MCF 10A (cell line): ENCODE results near the gene ABR. TPM values are rescaled to one million over a fixed set of nuclear protein-coding genes. Genes with fewer than 3 reads are reported as not detected.

Source experiments
- BruUV-seq: library from RNA; stranded (reverse); fragments of 400-500 nt; replicated peaks from 2 replicates; lab custom pipeline; 2021; lab: Mats Ljungman, UMichigan
- CTCF ChIA-PET: fragments of 300-600 bp; sonication (Branson Sonifier 250); formaldehyde crosslinking; extraction: SDS; loops from one replicate; lab custom pipeline; 2021; ENCODE audit warnings: antibody characterized with exemption, inconsistent platforms; lab: Yijun Ruan, JAX
- POLR2A ChIA-PET: fragments of 300-600, 350-650 bp; sonication (Branson Sonifier 250); formaldehyde crosslinking; extraction: SDS; loops from one replicate; lab custom pipeline; 2020; ENCODE audit warnings: antibody characterized with exemption, inconsistent platforms; lab: Yijun Ruan, JAX
- DNase-seq: peaks from one replicate; pipeline ENCODE4 v3.0.0-alpha.2; 2018; ENCODE audit not compliant: unreplicated experiment
- H3K27ac Mint-ChIP-seq: one replicate; pipeline ENCODE4 v1.8.0; 2022; ENCODE audit warnings: mild to moderate bottlenecking, low read depth, mixed read lengths; ENCODE audit not compliant: unreplicated experiment
- H3K27me3 Mint-ChIP-seq: one replicate; pipeline ENCODE4 v1.8.0; 2022; ENCODE audit warnings: mixed read lengths; ENCODE audit not compliant: insufficient read depth, unreplicated experiment
- H3K36me3 Mint-ChIP-seq: one replicate; pipeline ENCODE4 v1.8.0; 2022; ENCODE audit warnings: mild to moderate bottlenecking, moderate library complexity, mixed read lengths; ENCODE audit not compliant: insufficient read depth, unreplicated experiment
- H3K4me1 Mint-ChIP-seq: one replicate; pipeline ENCODE4 v1.8.0; 2022; ENCODE audit warnings: mixed read lengths; ENCODE audit not compliant: insufficient read depth, unreplicated experiment
- H3K4me3 Mint-ChIP-seq: one replicate; pipeline ENCODE4 v1.8.0; 2022; ENCODE audit warnings: mild to moderate bottlenecking, moderate library complexity, mixed read lengths; ENCODE audit not compliant: unreplicated experiment
- H3K9me3 Mint-ChIP-seq: one replicate; pipeline ENCODE4 v1.8.0; 2022; ENCODE audit warnings: mixed read lengths; ENCODE audit not compliant: unreplicated experiment
- CTCF ChIP-seq: fragments of 200-600 bp; IDR thresholded peaks from one replicate; pipeline ENCODE4 v1.8.0; 2022; ENCODE audit warnings: antibody characterized with exemption, mild to moderate bottlenecking; ENCODE audit not compliant: unreplicated experiment
- intact Hi-C: fragments of 100-400 bp; cut with micrococcal nuclease; formaldehyde crosslinking; loops from 2 replicates; pipeline ENCODE4 v1.14.1; 2022
- total RNA-seq: library from RNA; stranded (reverse); gene quantifications from 2 replicates; pipeline ENCODE4 v1.2.3, GENCODE V29; 2022

The ABR gene
- total RNA-seq, 1 experiment from 2014 or later, result 44.7 TPM

GRCh38 chr17:965311-965989 is 214.3 kb downstream of the ABR start:
- BruUV-seq, result no TSS peak
- Mint-ChIP-seq H3K4me1 (peaks cover 4% of the 10 kb centered on the region), H3K36me3 (no peaks in the 10 kb centered on the region), H3K27me3 (no peaks in the 10 kb centered on the region), H3K4me3 (no peak overlapping the region), H3K9me3 (no peaks in the 10 kb centered on the region), H3K27ac (no peak overlapping the region)
- ChIA-PET POLR2A (interaction anchor here (0.6 to 1.7 kb wide), 4 partner anchors 9 to 82 kb away, joined by 4 to 7 read pairs (median 5); no protein-coding TSS in a partner anchor), CTCF (interaction anchor here (0.6 to 1.0 kb wide), 6 partner anchors 14 to 292 kb away, joined by 3 to 4 read pairs (median 3); no protein-coding TSS in a partner anchor)
- no peak for TF ChIP-seq CTCF
- intact Hi-C loops, result no loop called here
- DNase-seq, result no peak

- no peaks in the 10 kb centered on the region for H3K36me3 Mint-ChIP-seq
Measured at GRCh38 chr17:964876-965275, 214.9 kb downstream of the ABR start.

GRCh38 chr17:962670-963069 is 217.1 kb downstream of the ABR start:
- H3K27me3 Mint-ChIP-seq, result no peaks in the 10 kb centered on the region
- peak overlapping the region; percentile 16 for H3K27ac Mint-ChIP-seq
- CTCF ChIA-PET, result no interaction called here
- H3K4me1 Mint-ChIP-seq, result no peaks in the 10 kb centered on the region
- no peaks in the 10 kb centered on the region for H3K9me3 Mint-ChIP-seq
- DNase-seq, result no peak
- intact Hi-C loops, result no loop called here
- H3K36me3 Mint-ChIP-seq, result peaks cover 7% of the 10 kb centered on the region
- no TSS peak for BruUV-seq
- H3K4me3 Mint-ChIP-seq, result no peak overlapping the region
- no peak for TF ChIP-seq CTCF
- POLR2A ChIA-PET, result no interaction called here

More at GRCh38 chr17:964876-965275, 214.9 kb downstream of the ABR start:
- intact Hi-C loops, result no loop called here
- no peak overlapping the region for H3K4me3 Mint-ChIP-seq
- peaks cover 4% of the 10 kb centered on the region for H3K4me1 Mint-ChIP-seq
- H3K9me3 Mint-ChIP-seq, result no peaks in the 10 kb centered on the region
- DNase-seq, result no peak
- no peak for TF ChIP-seq CTCF
- no TSS peak for BruUV-seq
- POLR2A ChIA-PET, result interaction anchor here (0.7 to 1.7 kb wide), 3 partner anchors 8 to 82 kb away, joined by 3 to 7 read pairs (median 5); no protein-coding TSS in a partner anchor
- H3K27ac Mint-ChIP-seq, result no peak overlapping the region
- CTCF ChIA-PET, result interaction anchor here (0.7 to 1.0 kb wide), 4 partner anchors 28 to 152 kb away, joined by 3 to 4 read pairs (median 3); no protein-coding TSS in a partner anchor
- no peaks in the 10 kb centered on the region for H3K27me3 Mint-ChIP-seq

- Mint-ChIP-seq H3K27me3 (no peaks in the 10 kb centered on the region), H3K4me3 (no peak overlapping the region), H3K4me1 (peaks cover under 1% of the 10 kb centered on the region), H3K9me3 (no peaks in the 10 kb centered on the region), H3K27ac (no peak overlapping the region), H3K36me3 (peaks cover 7% of the 10 kb centered on the region)
- intact Hi-C loops, result no loop called here
- POLR2A ChIA-PET, result no interaction called here
- no TSS peak for BruUV-seq
- no peak for TF ChIP-seq CTCF
- CTCF ChIA-PET, result no interaction called here
- DNase-seq, result peak; percentile 14
Measured at GRCh38 chr17:962166-962565, 217.6 kb downstream of the ABR start.
